HEK293 (cell line): Measurements from ENCODE around the gene ABCG1.

Experiments
- ZBTB7A ChIP-seq: fragments of 450-650 bp; formaldehyde crosslinking; IDR thresholded peaks from 2 replicates; pipeline ENCODE4 v1.5.1; 2016; ENCODE audit warnings: low read depth, missing biosample characterization, missing genetic modification characterization
- ZIC2 ChIP-seq: fragments of 450-650 bp; formaldehyde crosslinking; IDR thresholded peaks from 2 replicates; pipeline ENCODE4 v1.5.1; 2016; ENCODE audit warnings: missing biosample characterization, missing genetic modification characterization
- ZNF37A ChIP-seq: fragments of 450-650 bp; IDR thresholded peaks from 2 replicates; pipeline ENCODE4 v1.5.1; 2018; ENCODE audit warnings: missing biosample characterization, missing genetic modification characterization
- ZNF416 ChIP-seq: fragments of 450-650 bp; formaldehyde crosslinking; IDR thresholded peaks from 2 replicates; pipeline ENCODE4 v1.5.1; 2016; ENCODE audit warnings: missing biosample characterization, missing genetic modification characterization
- ZNF76 ChIP-seq: fragments of 450-650 bp; formaldehyde crosslinking; IDR thresholded peaks from 2 replicates; pipeline ENCODE4; 2016; ENCODE audit warnings: low read depth, missing biosample characterization, missing genetic modification characterization, borderline replicate concordance
- ZNF837 ChIP-seq: fragments of 450-650 bp; formaldehyde crosslinking; IDR thresholded peaks from 2 replicates; pipeline ENCODE4 v1.5.1; 2016; ENCODE audit warnings: missing biosample characterization, missing genetic modification characterization
- TF ChIP-seq, protein P1 (sequence below): fragments of 450-650 bp; formaldehyde crosslinking; IDR thresholded peaks from 2 replicates; pipeline ENCODE4 v1.5.1; 2016; ENCODE audit warnings: missing biosample characterization, missing genetic modification characterization
- TF ChIP-seq, protein P2 (sequence below): fragments of 450-650 bp; formaldehyde crosslinking; IDR thresholded peaks from 2 replicates; pipeline ENCODE4 v1.5.1; 2016; ENCODE audit warnings: missing biosample characterization, missing genetic modification characterization
- TF ChIP-seq, protein P3 (sequence below): fragments of 450-650 bp; formaldehyde crosslinking; IDR thresholded peaks from 2 replicates; pipeline ENCODE4 v1.5.1; 2016; ENCODE audit warnings: missing biosample characterization, missing genetic modification characterization
- TF ChIP-seq, protein P4 (sequence below): fragments of 450-650 bp; formaldehyde crosslinking; IDR thresholded peaks from 2 replicates; pipeline ENCODE4 v1.5.1; 2016; ENCODE audit warnings: missing biosample characterization, missing genetic modification characterization

DNA sequence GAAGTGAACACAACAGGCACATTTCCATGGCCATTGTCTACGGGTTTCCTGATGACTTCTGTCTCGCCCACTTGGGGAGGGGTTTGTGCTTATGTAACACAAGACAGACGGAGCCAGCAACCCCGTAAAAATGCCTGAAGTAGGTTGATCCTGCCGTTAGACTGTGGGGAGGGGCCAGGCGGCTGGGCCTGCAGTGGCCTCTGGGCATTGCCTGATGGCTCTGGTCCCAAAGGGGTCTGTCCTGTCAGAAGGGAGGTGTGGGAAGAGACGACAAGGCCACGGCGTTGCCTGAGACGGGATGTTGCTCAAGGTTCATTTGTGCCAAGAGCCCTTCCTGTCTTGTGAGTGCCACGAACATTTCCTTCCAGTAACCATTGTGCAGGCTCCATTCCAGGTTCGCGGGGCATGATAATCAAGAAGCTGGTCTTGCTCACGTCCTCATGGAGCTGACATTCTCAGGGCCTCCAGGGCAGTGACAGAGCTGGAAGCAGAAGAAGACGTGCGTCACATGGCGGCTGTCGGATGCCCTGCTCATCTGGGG lies 44.7 kb downstream of the ABCG1 start:
- TF ChIP-seq, protein P1, sequence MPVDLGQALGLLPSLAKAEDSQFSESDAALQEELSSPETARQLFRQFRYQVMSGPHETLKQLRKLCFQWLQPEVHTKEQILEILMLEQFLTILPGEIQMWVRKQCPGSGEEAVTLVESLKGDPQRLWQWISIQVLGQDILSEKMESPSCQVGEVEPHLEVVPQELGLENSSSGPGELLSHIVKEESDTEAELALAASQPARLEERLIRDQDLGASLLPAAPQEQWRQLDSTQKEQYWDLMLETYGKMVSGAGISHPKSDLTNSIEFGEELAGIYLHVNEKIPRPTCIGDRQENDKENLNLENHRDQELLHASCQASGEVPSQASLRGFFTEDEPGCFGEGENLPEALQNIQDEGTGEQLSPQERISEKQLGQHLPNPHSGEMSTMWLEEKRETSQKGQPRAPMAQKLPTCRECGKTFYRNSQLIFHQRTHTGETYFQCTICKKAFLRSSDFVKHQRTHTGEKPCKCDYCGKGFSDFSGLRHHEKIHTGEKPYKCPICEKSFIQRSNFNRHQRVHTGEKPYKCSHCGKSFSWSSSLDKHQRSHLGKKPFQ (tag by site-specific recombination): no peak
- TF ChIP-seq ZNF76 (tag by site-specific recombination): no peak
- TF ChIP-seq ZNF837 (tag by site-specific recombination): no peak
- TF ChIP-seq, protein P2, sequence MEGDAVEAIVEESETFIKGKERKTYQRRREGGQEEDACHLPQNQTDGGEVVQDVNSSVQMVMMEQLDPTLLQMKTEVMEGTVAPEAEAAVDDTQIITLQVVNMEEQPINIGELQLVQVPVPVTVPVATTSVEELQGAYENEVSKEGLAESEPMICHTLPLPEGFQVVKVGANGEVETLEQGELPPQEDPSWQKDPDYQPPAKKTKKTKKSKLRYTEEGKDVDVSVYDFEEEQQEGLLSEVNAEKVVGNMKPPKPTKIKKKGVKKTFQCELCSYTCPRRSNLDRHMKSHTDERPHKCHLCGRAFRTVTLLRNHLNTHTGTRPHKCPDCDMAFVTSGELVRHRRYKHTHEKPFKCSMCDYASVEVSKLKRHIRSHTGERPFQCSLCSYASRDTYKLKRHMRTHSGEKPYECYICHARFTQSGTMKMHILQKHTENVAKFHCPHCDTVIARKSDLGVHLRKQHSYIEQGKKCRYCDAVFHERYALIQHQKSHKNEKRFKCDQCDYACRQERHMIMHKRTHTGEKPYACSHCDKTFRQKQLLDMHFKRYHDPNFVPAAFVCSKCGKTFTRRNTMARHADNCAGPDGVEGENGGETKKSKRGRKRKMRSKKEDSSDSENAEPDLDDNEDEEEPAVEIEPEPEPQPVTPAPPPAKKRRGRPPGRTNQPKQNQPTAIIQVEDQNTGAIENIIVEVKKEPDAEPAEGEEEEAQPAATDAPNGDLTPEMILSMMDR (tag by site-specific recombination): no peak
- no peak for TF ChIP-seq ZBTB7A (tag by site-specific recombination)
- no peak for TF ChIP-seq ZNF37A (tag by site-specific recombination)
- TF ChIP-seq, protein P3, sequence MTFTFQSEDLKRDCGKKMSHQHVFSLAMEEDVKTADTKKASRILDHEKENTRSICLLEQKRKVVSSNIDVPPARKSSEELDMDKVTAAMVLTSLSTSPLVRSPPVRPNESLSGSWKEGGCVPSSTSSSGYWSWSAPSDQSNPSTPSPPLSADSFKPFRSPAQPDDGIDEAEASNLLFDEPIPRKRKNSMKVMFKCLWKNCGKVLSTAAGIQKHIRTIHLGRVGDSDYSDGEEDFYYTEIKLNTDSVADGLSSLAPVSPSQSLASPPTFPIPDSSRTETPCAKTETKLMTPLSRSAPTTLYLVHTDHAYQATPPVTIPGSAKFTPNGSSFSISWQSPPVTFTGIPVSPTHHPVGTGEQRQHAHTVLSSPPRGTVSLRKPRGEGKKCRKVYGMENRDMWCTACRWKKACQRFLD (tag by site-specific recombination): no peak
- TF ChIP-seq, protein P4, sequence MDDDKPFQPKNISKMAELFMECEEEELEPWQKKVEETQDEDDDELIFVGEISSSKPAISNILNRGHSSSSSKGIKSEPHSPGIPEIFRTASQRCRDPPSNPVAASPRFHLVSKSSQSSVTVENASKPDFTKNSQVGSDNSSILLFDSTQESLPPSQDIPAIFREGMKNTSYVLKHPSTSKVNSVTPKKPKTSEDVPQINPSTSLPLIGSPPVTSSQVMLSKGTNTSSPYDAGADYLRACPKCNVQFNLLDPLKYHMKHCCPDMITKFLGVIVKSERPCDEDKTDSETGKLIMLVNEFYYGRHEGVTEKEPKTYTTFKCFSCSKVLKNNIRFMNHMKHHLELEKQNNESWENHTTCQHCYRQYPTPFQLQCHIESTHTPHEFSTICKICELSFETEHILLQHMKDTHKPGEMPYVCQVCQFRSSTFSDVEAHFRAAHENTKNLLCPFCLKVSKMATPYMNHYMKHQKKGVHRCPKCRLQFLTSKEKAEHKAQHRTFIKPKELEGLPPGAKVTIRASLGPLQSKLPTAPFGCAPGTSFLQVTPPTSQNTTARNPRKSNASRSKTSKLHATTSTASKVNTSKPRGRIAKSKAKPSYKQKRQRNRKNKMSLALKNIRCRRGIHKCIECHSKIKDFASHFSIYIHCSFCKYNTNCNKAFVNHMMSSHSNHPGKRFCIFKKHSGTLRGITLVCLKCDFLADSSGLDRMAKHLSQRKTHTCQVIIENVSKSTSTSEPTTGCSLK (tag by site-specific recombination): no peak
- no peak for TF ChIP-seq ZNF416 (tag by site-specific recombination)
- TF ChIP-seq ZIC2 (tag by site-specific recombination): no peak
